ENCODE measurements around the gene ROBO1. TPM values are rescaled to one million over a fixed set of nuclear protein-coding genes. Genes with fewer than 3 reads are reported as not detected.
A peak's percentile ranks its signal among the peaks of the same experiment; 100 is the strongest.

Gene ROBO1
- total RNA-seq, 1 donor: 69.8 TPM

- no peaks in the 10 kb centered on the region for H3K79me2 ChIP-seq (ENCODE audit: insufficient read depth, low read length)
- H3K27ac ChIP-seq (ENCODE audit: low read depth, low read length): no peak overlapping the region
- H4K20me1 ChIP-seq (ENCODE audit: insufficient read depth, low read length): no peaks in the 10 kb centered on the region
- H2AFZ ChIP-seq (ENCODE audit: low read length): no peak overlapping the region
- H3K4me2 ChIP-seq (ENCODE audit: insufficient read depth, low read length): no peak overlapping the region
- no peaks in the 10 kb centered on the region for H3K27me3 ChIP-seq (ENCODE audit: insufficient read depth, low read length)
- DNase-seq (ENCODE audit: insufficient read length, low spot score, missing footprints): no peak
- H3K36me3 ChIP-seq (ENCODE audit: insufficient read depth, low read length): no peaks in the 10 kb centered on the region
- no peaks in the 10 kb centered on the region for H3K4me1 ChIP-seq (ENCODE audit: insufficient read depth, low read length)
- no peaks in the 10 kb centered on the region for H3K9me3 ChIP-seq (ENCODE audit: low read depth, low read length)
- no peak for TF ChIP-seq CTCF (IDR thresholded peaks at IDR 0.05; ENCODE audit: extremely low read depth, low read depth, low read length)
- H3K4me3 ChIP-seq (ENCODE audit: insufficient read depth, low read length): no peak overlapping the region
These were observed 552.5 kb downstream of the ROBO1 start for GRCh38 chr3:79215286-79215685.

- DNase-seq (ENCODE audit: insufficient read length, low spot score, missing footprints): no peak
- no peaks in the 10 kb centered on the region for H3K79me2 ChIP-seq (ENCODE audit: insufficient read depth, low read length)
- no peak overlapping the region for H3K4me2 ChIP-seq (ENCODE audit: insufficient read depth, low read length)
- H3K27me3 ChIP-seq (ENCODE audit: insufficient read depth, low read length): no peaks in the 10 kb centered on the region
- H3K9me3 ChIP-seq (ENCODE audit: low read depth, low read length): no peaks in the 10 kb centered on the region
- no peak overlapping the region for H2AFZ ChIP-seq (ENCODE audit: low read length)
- no peak overlapping the region for H3K27ac ChIP-seq (ENCODE audit: low read depth, low read length)
- no peaks in the 10 kb centered on the region for H3K36me3 ChIP-seq (ENCODE audit: insufficient read depth, low read length)
- H3K4me1 ChIP-seq (ENCODE audit: insufficient read depth, low read length): no peaks in the 10 kb centered on the region
- H4K20me1 ChIP-seq (ENCODE audit: insufficient read depth, low read length): no peaks in the 10 kb centered on the region
- H3K4me3 ChIP-seq (ENCODE audit: insufficient read depth, low read length): no peak overlapping the region
- no peak for TF ChIP-seq CTCF (IDR thresholded peaks at IDR 0.05; ENCODE audit: extremely low read depth, low read depth, low read length)
These were observed 556.0 kb downstream of the ROBO1 start for GRCh38 chr3:79211586-79212359.

GRCh38 chr3:79204351-79204750 lies 563.4 kb downstream of the ROBO1 start:
- Histone ChIP-seq H3K36me3 (ENCODE audit: insufficient read depth, low read length) (no peaks in the 10 kb centered on the region), H3K4me1 (ENCODE audit: insufficient read depth, low read length) (peaks cover 3% of the 10 kb centered on the region), H3K79me2 (ENCODE audit: insufficient read depth, low read length) (no peaks in the 10 kb centered on the region), H2AFZ (ENCODE audit: low read length) (no peak overlapping the region), H3K4me3 (ENCODE audit: insufficient read depth, low read length) (no peak overlapping the region), H4K20me1 (ENCODE audit: insufficient read depth, low read length) (no peaks in the 10 kb centered on the region), H3K27ac (ENCODE audit: low read depth, low read length) (no peak overlapping the region), H3K4me2 (ENCODE audit: insufficient read depth, low read length) (no peak overlapping the region), H3K27me3 (ENCODE audit: insufficient read depth, low read length) (no peaks in the 10 kb centered on the region), H3K9me3 (ENCODE audit: low read depth, low read length) (no peaks in the 10 kb centered on the region)
- no peak for DNase-seq (ENCODE audit: insufficient read length, low spot score, missing footprints)
- no peak for TF ChIP-seq CTCF (IDR thresholded peaks at IDR 0.05; ENCODE audit: extremely low read depth, low read depth, low read length)

- H3K27ac ChIP-seq (ENCODE audit: low read depth, low read length): no peak overlapping the region
- H3K27me3 ChIP-seq (ENCODE audit: insufficient read depth, low read length): no peaks in the 10 kb centered on the region
- H4K20me1 ChIP-seq (ENCODE audit: insufficient read depth, low read length): no peaks in the 10 kb centered on the region
- H3K9me3 ChIP-seq (ENCODE audit: low read depth, low read length): no peaks in the 10 kb centered on the region
- DNase-seq (ENCODE audit: insufficient read length, low spot score, missing footprints): no peak
- peaks cover 3% of the 10 kb centered on the region for H3K4me1 ChIP-seq (ENCODE audit: insufficient read depth, low read length)
- no peak overlapping the region for H3K4me2 ChIP-seq (ENCODE audit: insufficient read depth, low read length)
- no peak overlapping the region for H3K4me3 ChIP-seq (ENCODE audit: insufficient read depth, low read length)
- H2AFZ ChIP-seq (ENCODE audit: low read length): peak overlapping the region; percentile 15
- TF ChIP-seq CTCF (IDR thresholded peaks at IDR 0.05; ENCODE audit: extremely low read depth, low read depth, low read length): no peak
- no peaks in the 10 kb centered on the region for H3K79me2 ChIP-seq (ENCODE audit: insufficient read depth, low read length)
- no peaks in the 10 kb centered on the region for H3K36me3 ChIP-seq (ENCODE audit: insufficient read depth, low read length)
These were observed 564.7 kb downstream of the ROBO1 start for GRCh38 chr3:79203144-79203519.
